ENCODE data around the gene DNAJC5G. TPM values are rescaled to one million over a fixed set of nuclear protein-coding genes. Genes with fewer than 3 reads are reported as not detected.
A peak's percentile ranks its signal among the peaks of the same experiment; 100 is the strongest.

The DNAJC5G gene
- total and polyA plus RNA-seq, 9 of the 15 experiments (the other 6 are each of a cell fraction or from before 2014, with no cell fraction given), result not detected

GRCh38 chr2:27322766-27323595, 47.7 kb downstream of the DNAJC5G start, which contains the start of gene MPV17 (continued):
- TF ChIP-seq REST (IDR thresholded peaks at IDR 0.05; ENCODE audit: borderline replicate concordance) (peak; percentile 64), REST (CRISPR knock-in tag; IDR thresholded peaks at IDR 0.05; ENCODE audit: low read depth) (no peak; the same call in 1 of the 2 replicates), SOX6 (IDR thresholded peaks at IDR 0.05) (peak; percentile 23; the same call in 1 of the 2 replicates), FOXM1 (IDR thresholded peaks at IDR 0.05; ENCODE audit: low read depth) (no peak), FOXM1 (CRISPR knock-in tag; IDR thresholded peaks at IDR 0.05; ENCODE audit: low read depth) (no peak), GABPA (tag; conservative IDR thresholded peaks at IDR 0.05; ENCODE audit: low read depth) (peak; percentile 94), ELK3 (CRISPR knock-in tag; IDR thresholded peaks at IDR 0.05) (no peak), PBX2 (CRISPR knock-in tag; IDR thresholded peaks at IDR 0.05; ENCODE audit: low read depth) (peak; percentile 55), PBX2 (tag; conservative IDR thresholded peaks at IDR 0.05; ENCODE audit: low read depth) (peak; percentile 71), RBM22 (IDR thresholded peaks at IDR 0.05; ENCODE audit: low read depth, low read length, poor library complexity, severe bottlenecking) (peak; percentile 9), ZFP91 (CRISPR knock-in tag; IDR thresholded peaks at IDR 0.05) (peak; percentile 77; the same call in 1 of the 2 replicates)

All from K562 (cell line).